Measurements from ENCODE around the gene PIWIL4. TPM values are rescaled to one million over a fixed set of nuclear protein-coding genes. Genes with fewer than 3 reads are reported as not detected.

PIWIL4 gene
- total RNA-seq, 3 donors from 2014 or later, result 4.8 to 6.7 (median 5.6) TPM

DNA sequence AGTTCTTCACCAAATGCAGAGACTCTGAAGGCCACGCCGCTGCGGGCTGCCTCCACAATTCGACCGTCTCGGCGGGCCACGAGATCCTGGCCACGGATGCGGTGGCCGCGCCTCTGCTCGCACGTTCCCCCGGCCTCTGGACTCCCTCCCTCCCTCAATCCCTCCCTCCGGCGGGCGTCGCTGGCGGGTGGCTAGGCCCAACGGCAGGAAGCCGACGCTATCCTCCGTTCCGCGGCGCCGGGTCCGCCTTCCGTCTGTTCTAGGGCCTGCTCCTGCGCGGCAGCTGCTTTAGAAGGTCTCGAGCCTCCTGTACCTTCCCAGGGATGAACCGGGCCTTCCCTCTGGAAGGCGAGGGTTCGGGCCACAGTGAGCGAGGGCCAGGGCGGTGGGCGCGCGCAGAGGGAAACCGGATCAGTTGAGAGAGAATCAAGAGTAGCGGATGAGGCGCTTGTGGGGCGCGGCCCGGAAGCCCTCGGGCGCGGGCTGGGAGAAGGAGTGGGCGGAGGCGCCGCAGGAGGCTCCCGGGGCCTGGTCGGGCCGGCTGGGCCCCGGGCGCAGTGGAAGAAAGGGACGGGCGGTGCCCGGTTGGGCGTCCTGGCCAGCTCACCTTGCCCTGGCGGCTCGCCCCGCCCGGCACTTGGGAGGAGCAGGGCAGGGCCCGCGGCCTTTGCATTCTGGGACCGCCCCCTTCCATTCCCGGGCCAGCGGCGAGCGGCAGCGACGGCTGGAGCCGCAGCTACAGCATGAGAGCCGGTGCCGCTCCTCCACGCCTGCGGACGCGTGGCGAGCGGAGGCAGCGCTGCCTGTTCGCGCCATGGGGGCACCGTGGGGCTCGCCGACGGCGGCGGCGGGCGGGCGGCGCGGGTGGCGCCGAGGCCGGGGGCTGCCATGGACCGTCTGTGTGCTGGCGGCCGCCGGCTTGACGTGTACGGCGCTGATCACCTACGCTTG, 23.2 kb upstream of the PIWIL4 start, which contains the start of gene FUT4:
TSS of gene FUT4 (plus strand) at position 227 of the 951 bp plus-strand sequence. CDS start at position 440, 213 bp downstream.
- Histone ChIP-seq H3K4me3 (peak within 1 kb of the TSS; percentile 76 to 82 (median 77)), H3K4me1 (no peaks in the 10 kb centered on the region), H3K9me3 (no peaks in the 10 kb centered on the region), H3K27ac (peak within 1 kb of the TSS; percentile 95), H3K27me3 (no peaks in the 10 kb centered on the region), H3K36me3 (no peaks in the 10 kb centered on the region)
- intact Hi-C loops (cut with DNase I; ENCODE audit: low total_unique reads), result no loop called here
- TF ChIP-seq, protein P1, sequence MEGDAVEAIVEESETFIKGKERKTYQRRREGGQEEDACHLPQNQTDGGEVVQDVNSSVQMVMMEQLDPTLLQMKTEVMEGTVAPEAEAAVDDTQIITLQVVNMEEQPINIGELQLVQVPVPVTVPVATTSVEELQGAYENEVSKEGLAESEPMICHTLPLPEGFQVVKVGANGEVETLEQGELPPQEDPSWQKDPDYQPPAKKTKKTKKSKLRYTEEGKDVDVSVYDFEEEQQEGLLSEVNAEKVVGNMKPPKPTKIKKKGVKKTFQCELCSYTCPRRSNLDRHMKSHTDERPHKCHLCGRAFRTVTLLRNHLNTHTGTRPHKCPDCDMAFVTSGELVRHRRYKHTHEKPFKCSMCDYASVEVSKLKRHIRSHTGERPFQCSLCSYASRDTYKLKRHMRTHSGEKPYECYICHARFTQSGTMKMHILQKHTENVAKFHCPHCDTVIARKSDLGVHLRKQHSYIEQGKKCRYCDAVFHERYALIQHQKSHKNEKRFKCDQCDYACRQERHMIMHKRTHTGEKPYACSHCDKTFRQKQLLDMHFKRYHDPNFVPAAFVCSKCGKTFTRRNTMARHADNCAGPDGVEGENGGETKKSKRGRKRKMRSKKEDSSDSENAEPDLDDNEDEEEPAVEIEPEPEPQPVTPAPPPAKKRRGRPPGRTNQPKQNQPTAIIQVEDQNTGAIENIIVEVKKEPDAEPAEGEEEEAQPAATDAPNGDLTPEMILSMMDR (IDR thresholded peaks at IDR 0.05), result peak in 1 of 3 donors; percentile 19
- peak; percentile 21 for TF ChIP-seq POLR2A (IDR thresholded peaks at IDR 0.05)
- TF ChIP-seq POLR2AphosphoS5 (IDR thresholded peaks at IDR 0.05), result peak in 2 of 3 donors; percentile 83
- peak; percentile 84 to 85 for DNase-seq (ENCODE audit: low spot score in 2 of 2)

DNA sequence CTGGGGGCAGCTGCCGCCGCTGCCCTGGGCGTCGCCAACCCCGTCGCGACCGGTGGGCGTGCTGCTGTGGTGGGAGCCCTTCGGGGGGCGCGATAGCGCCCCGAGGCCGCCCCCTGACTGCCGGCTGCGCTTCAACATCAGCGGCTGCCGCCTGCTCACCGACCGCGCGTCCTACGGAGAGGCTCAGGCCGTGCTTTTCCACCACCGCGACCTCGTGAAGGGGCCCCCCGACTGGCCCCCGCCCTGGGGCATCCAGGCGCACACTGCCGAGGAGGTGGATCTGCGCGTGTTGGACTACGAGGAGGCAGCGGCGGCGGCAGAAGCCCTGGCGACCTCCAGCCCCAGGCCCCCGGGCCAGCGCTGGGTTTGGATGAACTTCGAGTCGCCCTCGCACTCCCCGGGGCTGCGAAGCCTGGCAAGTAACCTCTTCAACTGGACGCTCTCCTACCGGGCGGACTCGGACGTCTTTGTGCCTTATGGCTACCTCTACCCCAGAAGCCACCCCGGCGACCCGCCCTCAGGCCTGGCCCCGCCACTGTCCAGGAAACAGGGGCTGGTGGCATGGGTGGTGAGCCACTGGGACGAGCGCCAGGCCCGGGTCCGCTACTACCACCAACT, 22.4 kb upstream of the PIWIL4 start:
- intact Hi-C loops (cut with DNase I; ENCODE audit: low total_unique reads), result no loop called here
- DNase-seq (ENCODE audit: low spot score in 2 of 2), result no peak
- H3K4me3 ChIP-seq, result peak overlapping the region; percentile 76 to 82 (median 77)
- no peaks in the 10 kb centered on the region for H3K27me3 ChIP-seq
- no peaks in the 10 kb centered on the region for H3K4me1 ChIP-seq
- no peaks in the 10 kb centered on the region for H3K36me3 ChIP-seq
- peak overlapping the region; percentile 95 for H3K27ac ChIP-seq
- H3K9me3 ChIP-seq, result no peaks in the 10 kb centered on the region
- TF ChIP-seq POLR2AphosphoS5 (IDR thresholded peaks at IDR 0.05) (no peak), POLR2A (IDR thresholded peaks at IDR 0.05) (no peak)
- TF ChIP-seq, protein P1 (IDR thresholded peaks at IDR 0.05), result no peak

DNA sequence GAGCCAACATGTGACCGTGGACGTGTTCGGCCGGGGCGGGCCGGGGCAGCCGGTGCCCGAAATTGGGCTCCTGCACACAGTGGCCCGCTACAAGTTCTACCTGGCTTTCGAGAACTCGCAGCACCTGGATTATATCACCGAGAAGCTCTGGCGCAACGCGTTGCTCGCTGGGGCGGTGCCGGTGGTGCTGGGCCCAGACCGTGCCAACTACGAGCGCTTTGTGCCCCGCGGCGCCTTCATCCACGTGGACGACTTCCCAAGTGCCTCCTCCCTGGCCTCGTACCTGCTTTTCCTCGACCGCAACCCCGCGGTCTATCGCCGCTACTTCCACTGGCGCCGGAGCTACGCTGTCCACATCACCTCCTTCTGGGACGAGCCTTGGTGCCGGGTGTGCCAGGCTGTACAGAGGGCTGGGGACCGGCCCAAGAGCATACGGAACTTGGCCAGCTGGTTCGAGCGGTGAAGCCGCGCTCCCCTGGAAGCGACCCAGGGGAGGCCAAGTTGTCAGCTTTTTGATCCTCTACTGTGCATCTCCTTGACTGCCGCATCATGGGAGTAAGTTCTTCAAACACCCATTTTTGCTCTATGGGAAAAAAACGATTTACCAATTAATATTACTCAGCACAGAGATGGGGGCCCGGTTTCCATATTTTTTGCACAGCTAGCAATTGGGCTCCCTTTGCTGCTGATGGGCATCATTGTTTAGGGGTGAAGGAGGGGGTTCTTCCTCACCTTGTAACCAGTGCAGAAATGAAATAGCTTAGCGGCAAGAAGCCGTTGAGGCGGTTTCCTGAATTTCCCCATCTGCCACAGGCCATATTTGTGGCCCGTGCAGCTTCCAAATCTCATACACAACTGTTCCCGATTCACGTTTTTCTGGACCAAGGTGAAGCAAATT, 21.7 kb upstream of the PIWIL4 start:
- intact Hi-C loops (cut with DNase I; ENCODE audit: low total_unique reads), result no loop called here
- Histone ChIP-seq H3K27me3 (no peaks in the 10 kb centered on the region), H3K9me3 (no peaks in the 10 kb centered on the region), H3K4me1 (no peaks in the 10 kb centered on the region), H3K27ac (peak overlapping the region; percentile 95), H3K4me3 (peak overlapping the region; percentile 76 to 82 (median 77)), H3K36me3 (no peaks in the 10 kb centered on the region)
- no peak for DNase-seq (ENCODE audit: low spot score in 2 of 2)
- no peak for TF ChIP-seq POLR2A (IDR thresholded peaks at IDR 0.05)
- TF ChIP-seq, protein P1 (IDR thresholded peaks at IDR 0.05), result no peak
- no peak for TF ChIP-seq POLR2AphosphoS5 (IDR thresholded peaks at IDR 0.05)

DNA sequence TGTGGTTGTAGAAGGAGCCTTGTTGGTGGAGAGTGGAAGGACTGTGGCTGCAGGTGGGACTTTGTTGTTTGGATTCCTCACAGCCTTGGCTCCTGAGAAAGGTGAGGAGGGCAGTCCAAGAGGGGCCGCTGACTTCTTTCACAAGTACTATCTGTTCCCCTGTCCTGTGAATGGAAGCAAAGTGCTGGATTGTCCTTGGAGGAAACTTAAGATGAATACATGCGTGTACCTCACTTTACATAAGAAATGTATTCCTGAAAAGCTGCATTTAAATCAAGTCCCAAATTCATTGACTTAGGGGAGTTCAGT, 21.1 kb upstream of the PIWIL4 start:
- Histone ChIP-seq H3K4me3 (peak overlapping the region; percentile 76 to 82 (median 77)), H3K36me3 (no peaks in the 10 kb centered on the region), H3K9me3 (no peaks in the 10 kb centered on the region), H3K4me1 (no peaks in the 10 kb centered on the region), H3K27me3 (no peaks in the 10 kb centered on the region), H3K27ac (no peak overlapping the region)
- DNase-seq (ENCODE audit: low spot score in 2 of 2), result no peak
- intact Hi-C loops (cut with DNase I; ENCODE audit: low total_unique reads), result no loop called here
- TF ChIP-seq POLR2AphosphoS5 (IDR thresholded peaks at IDR 0.05) (no peak), POLR2A (IDR thresholded peaks at IDR 0.05) (no peak)
- TF ChIP-seq, protein P1 (IDR thresholded peaks at IDR 0.05), result no peak

Measured in breast epithelium (tissue), 4 donors.